GM19397 (cell line): Measurements from ENCODE around the gene STYXL1.
"Not testable (repeated sequence)": the region's sequence is repeated elsewhere in the genome, so short reads cannot be mapped to it uniquely, and the experiment has no call there.

Experiments
- ATAC-seq: cut with Tn5 transposase; IDR thresholded peaks from one replicate; pipeline ENCODE4 v1.9.1; 2021; ENCODE audit warnings: mild to moderate bottlenecking, moderate library complexity; ENCODE audit not compliant: unreplicated experiment

Gene STYXL1

DNA sequence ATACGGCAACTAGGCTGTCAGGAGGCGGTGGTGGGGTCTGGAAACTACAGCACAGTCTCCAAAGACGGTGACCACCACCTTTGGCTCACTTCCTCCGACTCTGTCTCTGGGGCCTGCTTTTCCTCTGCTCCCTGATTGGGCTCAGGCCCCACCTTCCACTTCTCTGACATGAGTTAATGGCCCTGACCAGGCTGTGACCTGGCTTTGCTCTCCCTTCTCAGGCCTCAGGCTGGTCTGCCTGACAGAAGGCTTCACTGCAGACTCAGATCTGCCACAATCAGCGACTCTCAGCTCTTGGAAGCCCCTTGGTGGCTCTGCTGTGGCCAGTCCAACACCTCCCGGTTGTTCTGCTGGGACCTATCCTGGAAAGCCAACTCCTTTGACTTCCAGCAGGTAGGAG, 7.7 kb downstream of the STYXL1 start:
- ATAC-seq = no peak

GRCh38 chr7:76037310-76037709, 10.5 kb downstream of the STYXL1 start:
- no peak for ATAC-seq

DNA sequence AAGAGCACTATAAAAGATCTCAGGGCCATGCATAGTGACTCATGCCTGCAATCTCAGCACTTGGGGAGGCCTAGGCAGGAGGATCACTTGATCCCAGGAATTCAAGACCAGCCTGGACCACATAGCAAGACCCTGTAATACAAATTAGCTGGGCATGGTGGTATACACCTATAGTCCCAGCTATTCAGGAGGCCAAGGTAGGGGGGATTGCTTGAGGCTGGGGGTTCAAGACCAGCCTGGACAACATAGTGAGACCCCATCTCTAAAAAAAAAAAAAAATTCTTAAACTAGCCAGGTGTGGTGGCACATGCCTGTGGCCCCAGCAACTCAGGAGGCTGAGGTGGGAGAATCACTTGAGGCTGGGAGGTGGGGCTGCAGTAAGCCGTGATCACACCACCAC, 15.8 kb downstream of the STYXL1 start:
- no peak for ATAC-seq

- not testable (repeated sequence) for ATAC-seq
These were observed 18.1 kb downstream of the STYXL1 start for GRCh38 chr7:76029682-76030081.

- ATAC-seq = no peak
These were observed 24.8 kb downstream of the STYXL1 start for GRCh38 chr7:76023002-76023401.

DNA sequence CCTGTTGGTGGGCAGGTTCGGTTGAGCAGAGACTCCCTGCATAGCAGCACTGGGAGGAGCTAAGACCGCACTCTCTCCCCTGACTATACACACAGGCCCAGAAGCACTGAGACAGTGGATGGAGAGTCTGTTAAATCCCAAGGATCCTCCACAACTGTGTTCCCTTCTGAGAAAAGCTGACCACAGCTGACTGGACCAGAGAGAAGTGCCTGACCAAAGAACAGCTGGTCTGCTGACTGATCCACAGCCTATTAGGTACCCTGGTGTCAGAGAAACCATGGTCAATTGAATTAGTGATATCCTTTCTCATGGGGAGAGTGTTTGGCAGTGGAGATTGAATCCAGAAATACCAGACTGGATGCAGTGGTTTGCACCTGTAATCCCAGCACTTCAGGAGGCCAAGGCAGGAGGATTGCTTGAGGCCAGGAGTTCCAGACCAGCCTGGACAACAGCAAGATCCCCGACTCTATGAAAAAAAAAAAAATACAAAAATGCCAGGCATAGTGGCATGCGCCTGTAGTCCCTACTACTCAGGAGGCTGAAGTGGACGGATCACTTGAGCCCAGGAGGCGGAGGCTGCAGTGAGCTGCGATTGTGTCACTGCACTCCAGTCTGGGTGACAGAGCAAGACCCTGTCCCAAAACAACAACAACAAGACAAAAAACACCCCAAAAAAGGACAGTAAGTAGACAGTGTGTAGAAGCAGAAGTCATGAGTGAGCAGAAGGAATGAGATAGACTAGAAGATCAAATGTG, 25.6 kb downstream of the STYXL1 start:
- ATAC-seq = no peak

DNA sequence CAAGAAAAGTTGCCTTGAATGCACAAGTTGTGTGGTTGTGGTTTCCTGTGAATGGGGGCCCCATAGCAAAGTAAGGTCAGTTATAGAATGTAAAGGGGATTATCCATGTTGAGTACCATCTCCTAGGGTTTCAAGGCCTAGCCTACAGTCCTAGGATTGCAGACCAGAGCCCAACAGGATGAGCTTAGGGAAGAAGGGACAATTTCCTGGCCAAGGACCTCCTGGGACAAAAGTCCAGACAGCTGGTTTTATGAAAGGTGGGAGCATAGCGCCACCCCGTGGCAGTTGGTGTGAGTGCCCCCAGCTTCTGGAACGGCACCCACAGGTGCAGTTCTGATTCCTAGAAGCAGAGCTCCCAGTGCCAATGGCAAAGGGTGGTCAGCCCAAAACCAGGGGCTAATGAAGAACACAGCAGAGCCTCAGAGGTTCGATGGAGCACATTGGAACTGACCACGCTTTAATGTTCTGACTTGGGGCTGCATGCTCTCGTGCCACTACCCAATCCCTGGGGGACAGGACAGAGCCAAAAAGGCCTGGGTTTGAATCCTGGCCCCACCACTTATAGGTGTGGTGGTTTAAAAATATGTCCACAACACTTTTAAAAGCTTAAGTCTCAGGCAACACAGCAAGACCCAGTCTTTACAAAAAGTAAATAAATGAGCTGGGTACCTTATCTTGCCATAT, 27.6 kb downstream of the STYXL1 start:
- ATAC-seq = no peak

DNA sequence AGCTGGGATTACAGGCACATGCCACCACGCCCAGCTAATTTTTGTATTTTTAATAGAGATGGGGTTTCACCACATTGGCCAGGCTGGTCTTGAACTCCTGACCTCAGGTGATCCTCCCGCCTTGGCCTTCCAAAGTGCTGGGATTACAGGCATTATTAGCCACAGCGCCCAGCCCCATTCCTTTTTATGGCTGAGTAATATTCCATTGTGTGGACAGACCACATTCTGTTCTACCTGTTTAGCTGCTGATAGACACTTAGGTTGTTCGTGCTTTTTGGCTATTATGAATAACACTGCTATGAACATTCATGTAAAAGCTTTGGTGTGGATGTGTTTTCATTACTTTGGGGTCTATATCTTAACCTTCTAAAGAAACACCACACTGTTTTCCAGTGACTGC, 29.3 kb downstream of the STYXL1 start:
- not testable (repeated sequence) for ATAC-seq

GRCh38 chr7:76016191-76016947, 31.4 kb downstream of the STYXL1 start:
- no peak for ATAC-seq

- ATAC-seq = no peak
These were observed 36.3 kb downstream of the STYXL1 start for GRCh38 chr7:76011442-76011861.

- no peak for ATAC-seq
These were observed 37.9 kb downstream of the STYXL1 start for GRCh38 chr7:76009672-76010600.

DNA sequence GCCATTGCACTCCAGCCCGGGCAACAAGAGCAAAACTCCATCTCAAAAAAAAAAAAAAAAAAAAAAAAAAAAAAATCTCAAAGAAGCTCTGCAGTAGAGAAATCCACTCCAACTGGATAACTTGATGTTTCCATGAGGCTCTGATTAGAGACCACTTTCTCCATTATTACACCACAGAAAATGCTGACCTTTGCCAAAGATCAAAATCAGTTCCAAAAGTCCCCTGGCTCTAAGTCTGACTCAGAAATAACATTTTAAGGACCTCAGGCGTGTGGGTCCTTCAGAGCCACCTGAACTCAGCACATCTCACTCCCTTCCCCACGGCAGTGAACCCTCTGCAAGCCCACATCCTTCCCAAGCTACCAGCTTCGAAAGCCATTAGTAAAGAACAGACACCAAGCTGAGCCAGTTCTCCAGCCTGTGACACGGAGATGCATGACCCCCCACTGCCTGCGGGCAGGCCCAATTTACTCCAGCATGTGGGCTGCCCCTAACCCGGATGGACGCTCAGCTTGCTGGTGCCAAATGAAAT, 39.6 kb downstream of the STYXL1 start:
- ATAC-seq = no peak

DNA sequence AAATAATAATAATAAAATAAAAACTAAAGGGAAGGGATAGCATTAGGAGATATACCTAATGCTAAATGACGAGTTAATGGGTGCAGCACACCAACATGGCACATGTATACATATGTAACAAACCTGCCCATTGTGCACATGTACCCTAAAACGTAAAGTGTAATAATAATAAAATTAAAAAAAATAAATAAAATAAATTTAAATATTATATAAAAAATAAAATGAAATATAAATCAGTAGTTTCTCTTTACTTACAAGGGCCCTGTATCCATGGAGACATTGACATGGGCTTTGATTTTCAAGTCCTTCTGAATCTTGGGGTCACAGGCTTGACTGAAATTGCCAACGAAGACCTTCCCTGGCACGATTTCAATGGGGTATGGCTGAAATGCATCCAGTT, 42.8 kb downstream of the STYXL1 start:
- ATAC-seq = not testable (repeated sequence)

DNA sequence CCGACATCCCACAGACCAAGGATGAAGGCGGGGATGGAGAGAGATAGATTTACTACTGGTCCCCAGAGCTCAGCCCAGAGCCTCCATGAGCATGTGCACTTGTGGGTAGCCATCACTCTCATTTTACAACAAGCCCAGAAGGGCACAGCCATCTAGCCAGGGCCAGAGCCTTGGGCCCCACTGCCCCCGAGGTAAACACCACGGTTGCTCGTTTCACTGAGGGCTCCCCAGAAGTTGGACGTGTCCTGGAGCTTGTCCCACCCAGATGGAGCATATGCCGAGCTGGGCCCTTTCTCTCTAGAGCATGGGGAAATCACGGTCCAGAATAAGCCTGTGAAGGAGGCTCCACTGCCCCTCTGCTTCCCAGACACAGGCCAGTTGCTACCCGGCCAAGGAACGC, 44.4 kb downstream of the STYXL1 start:
- no peak for ATAC-seq

DNA sequence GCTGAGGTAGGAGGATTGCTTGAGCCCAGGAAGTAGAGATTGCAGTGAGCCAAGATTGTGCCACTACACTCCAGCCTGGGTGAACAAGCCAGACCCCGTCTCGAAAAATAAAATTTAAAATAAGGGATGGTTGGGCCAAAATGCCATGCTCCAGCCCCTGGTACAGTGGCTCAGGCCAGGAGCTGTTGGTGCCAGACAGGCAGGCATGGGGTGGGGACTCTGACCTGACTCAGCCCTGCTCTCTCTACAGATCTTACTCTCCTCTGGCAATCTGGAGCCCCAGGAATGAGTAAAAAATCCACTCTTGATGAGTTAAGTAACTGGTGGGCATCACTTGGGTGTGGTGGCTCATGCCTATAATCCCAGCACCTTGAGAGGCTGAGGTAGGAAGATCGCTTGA, 45.0 kb downstream of the STYXL1 start:
- no peak for ATAC-seq

- no peak for ATAC-seq
These were observed 45.7 kb downstream of the STYXL1 start for GRCh38 chr7:76002139-76002538.

- ATAC-seq = no peak
These were observed 47.2 kb downstream of the STYXL1 start for GRCh38 chr7:76000566-76000965.

DNA sequence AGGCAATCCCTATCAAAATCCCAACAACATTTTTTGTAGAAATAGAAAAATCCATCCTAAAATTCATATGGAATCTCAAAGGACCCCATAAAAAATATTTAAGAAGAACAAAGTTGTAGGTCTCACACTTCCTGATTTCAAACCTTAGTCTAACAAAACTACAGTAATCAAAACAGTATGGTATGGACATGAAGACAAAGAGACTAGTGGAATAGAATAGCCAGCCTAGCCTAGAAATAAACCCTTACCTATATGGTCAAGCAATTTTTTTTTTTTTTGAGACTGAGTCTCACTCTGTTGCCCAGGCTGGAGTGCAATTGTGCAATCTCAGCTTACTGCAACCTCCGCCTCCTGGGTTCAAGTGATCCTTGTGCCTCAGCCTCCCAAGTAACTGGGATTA, 49.8 kb downstream of the STYXL1 start:
- ATAC-seq = no peak

DNA sequence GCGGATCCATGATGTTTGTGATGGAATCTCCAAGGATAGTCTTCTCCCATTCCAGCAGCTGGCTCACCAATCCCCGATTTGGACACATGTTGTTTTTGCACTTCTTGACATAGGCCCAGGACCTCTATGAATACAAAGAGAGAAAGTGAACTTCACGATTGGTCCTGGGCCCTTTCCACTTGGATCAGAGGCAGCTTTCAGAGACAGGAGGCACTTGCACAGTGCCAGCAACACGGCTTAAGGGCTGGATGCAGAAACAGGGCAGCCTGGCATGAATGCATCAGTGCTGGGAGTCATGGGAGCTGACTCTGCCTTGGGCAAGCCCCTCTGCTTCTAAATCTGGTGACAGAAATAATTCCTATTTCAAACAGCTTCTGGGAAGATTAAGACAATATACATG, 51.3 kb downstream of the STYXL1 start:
- ATAC-seq = no peak

DNA sequence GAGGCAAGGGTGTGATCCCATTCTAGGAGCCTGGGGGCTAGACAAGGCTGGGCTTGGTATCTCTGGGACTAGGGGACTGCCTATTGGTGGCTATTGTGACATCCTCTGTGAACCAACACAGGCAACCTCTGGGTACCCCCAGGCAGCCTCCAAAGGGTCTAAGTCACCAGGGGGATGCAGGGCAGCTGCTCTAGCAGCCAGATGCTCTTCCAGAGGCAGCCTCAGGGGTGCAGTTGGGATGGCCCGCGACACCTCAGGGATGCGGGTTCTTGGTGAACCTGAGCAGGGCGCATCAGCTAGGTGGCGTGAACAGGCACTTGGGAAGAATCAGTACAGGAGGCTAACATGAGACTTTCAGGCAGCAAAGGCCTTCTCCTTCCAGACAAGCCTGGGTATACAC, 51.8 kb downstream of the STYXL1 start:
- ATAC-seq = no peak
